Posterior vena cava (tissue), 2 donors: ENCODE measurements around the gene MITF. TPM values are rescaled to one million over a fixed set of nuclear protein-coding genes. Genes with fewer than 3 reads are reported as not detected.

Experiments
- DNase-seq: peaks from one replicate; pipeline ENCODE4 v3.0.0-alpha.2; 2020; ENCODE audit warnings: low spot score
- intact Hi-C, 2 donors: fragments of 100-400 bp; cut with DNase I; formaldehyde crosslinking; loops; one replicate each; pipeline versions ENCODE4 v1.14.1 to v1.14.2; 2022 to 2023
- total RNA-seq, 2 donors: library from RNA; stranded (reverse); fragmentation: NEBNext Ultra II Directional; extraction: Animal tissue kit (Norgen Biotek cat#: 25700); gene quantifications; one replicate each; pipeline ENCODE4 v1.2.1, GENCODE V29; 2021
- donor health status: DM: yes; HTN: yes; CAD: no.
- donor health status: DM: yes; HTN: yes; CAD: no.

MITF gene
- total RNA-seq, 2 donors from 2014 or later, result 25.9 to 61.4 TPM

DNA sequence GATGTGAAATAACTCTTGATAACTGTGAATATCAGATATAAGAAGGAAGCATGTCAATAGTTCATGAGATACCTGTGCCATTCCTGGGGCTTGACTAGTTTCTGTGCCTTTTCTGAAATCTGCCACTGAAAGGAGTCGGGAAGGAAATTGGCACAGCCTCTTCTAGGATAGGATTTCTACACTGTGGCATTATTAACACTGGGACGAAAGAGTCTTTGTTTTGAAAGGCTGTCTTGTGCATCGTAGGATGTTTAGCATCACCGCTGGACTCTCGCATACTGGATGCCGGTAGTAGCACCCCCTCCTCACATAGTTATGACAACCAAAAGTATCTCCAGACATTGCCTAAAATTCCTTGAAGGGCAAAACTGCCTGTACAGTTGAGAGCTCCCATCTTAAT lies 182.4 kb downstream of the MITF start:
- intact Hi-C loops, result no loop called here
- DNase-seq, result no peak

DNA sequence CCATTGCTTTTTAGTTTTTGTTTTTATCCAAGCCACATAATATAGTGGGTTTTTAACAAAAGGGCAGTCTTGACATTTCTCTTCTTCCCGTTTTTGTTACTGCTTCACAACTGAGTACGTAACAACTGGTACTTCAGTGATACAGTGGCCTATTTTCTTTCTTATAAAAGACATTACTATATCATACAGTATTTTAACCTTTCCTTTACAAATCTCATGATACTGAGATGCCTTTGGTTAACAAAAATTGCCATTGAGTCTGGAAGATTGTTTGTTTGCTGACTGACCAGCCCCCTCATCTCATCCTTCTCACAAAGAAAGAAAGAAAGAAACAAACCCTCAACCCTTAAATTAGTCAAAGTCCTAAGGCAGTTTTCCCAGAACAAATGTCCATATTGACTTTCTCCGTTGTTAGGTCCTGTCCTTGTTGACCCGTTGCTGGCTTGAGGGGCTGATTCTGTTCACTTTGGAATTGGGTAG lies 183.3 kb downstream of the MITF start:
- intact Hi-C loops, result no loop called here
- no peak for DNase-seq

DNA sequence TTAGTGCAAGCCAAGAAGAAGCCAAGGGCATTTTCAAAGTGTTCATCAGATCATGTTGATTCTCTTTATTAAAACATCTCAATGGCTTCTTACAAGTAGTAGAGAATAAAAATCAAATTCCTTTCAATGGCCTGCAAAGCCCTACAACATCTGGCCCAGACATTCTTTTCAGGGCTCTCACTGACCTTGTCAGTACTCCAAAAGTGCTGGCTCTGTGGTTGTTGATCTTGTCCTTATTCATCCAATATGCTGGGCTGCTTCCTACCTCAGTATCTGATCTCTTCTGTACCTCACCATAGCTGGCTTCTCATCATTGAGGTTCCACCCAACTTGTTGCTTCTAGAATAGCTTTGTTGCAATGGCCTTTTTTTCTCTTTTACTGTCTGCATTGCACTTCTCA lies 186.2 kb downstream of the MITF start:
- DNase-seq, result no peak
- intact Hi-C loops, result no loop called here

DNA sequence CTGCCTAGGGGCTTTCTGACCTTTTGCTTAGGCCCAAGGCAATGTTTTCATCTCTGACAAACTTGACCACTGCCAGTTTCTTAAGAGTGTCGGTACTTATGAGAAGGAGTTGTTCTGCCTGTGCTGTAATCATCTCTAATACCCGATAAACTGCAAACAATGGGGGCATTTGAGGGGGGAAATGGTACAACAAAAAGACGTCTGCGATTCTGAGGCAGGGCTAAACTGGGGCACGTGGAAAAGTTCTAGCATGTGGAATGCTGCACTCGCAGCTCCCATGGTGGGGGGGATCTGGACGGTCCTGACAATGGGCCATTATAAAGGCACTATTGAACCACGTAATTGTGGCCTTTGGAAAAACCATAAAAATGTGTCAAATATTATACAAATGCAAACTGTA lies 187.1 kb downstream of the MITF start:
- intact Hi-C loops, result no loop called here

DNA sequence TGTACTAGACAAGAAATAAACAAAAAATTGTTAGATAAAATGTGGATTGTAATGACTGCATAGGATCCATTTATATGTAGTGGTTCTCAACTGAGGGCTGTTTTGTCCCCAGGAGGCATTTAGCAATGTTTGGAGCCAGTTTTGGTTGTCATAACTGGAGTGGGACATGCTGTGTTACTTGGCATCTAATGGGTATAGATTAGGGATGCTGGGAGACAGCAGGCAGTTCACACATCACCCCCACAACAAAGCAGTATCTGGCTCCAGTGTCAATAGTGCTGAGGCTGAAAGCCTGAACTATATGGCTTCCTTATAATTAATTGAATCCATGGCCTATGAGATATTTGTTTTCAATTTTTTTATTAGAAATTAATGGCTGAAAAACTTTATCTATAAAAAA lies 188.3 kb downstream of the MITF start:
- intact Hi-C loops, result no loop called here
- DNase-seq, result no peak

More for the DNA sequence above, 187.1 kb downstream of the MITF start:
- DNase-seq, result no peak

DNA sequence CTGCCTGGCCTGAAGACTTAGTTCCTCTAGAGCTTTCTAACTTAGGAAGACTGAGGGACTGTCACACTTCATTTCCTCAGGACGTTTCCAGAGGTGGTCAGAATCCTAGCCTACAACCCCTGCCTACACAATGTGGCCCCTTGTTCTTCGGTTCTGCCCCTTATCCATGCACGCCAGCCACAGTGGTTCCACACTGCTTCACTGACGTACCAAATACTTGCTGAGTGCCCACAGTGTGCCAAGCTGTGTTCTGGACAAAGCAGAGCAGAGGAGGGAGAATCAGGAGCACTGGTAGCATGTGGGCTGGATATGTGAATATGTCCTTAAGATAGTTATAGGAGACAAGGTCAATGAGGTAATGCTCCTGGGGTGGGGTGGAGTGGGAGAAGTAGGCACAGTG lies 189.8 kb downstream of the MITF start:
- intact Hi-C loops, result no loop called here
- DNase-seq, result no peak

DNA sequence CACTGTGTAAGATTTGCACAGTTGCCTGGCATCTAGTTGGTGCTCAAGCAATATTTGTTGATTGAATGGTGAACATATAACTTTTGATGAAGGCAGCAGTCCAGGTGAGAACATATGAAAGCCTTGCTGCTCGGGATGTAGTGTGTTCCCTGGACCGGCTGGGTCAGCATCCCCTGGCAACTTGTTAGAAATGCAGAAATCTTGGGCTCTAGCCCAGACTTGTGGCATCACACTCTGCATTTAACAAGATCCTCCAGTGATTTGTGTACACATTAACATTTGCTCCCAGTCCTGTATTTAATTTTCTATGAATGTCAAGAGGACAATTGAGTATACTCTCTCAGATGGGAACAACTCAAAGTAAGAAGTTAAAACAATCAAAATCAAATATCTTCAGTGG lies 191.3 kb downstream of the MITF start:
- intact Hi-C loops, result no loop called here
- DNase-seq, result no peak

DNA sequence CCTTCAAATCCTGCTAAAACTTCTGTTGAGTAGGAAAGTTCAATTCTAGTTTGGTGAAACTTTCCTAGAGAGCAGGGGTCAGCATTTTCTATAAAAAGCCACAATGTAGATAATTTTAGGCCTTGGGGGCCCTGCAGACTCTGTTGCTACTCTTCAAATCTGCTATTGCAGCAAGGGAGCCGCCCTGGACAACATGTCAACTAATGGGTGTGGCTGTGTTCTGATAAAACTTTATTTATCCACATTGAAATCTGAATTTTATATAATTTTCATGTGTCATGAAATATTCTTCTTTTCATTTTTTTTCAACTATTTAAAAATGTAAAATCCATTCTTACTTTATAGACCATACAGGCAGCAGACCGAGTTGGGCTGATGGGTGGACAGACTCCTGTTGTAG lies 192.8 kb downstream of the MITF start:
- intact Hi-C loops, result no loop called here

DNA sequence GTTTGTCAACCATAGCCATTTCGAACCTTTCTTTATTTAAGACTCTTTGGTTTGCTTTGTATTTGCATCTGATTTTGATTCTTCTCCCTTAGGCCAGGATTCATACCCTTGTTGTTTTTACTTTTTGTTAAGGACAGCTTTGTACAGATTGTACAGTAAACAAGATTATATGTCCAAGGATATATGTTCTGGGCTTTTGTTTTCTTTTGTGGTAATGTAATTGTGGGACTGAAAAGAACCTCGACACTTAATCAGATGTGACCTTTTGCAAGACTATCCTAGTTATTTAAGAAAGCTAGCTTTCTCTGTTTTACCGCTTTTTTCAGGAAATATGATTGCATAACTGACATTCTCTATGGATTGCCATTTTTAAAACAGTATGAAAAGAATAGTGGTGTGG lies 193.2 kb downstream of the MITF start:
- no peak for DNase-seq
- intact Hi-C loops, result no loop called here

More for the DNA sequence above, 192.8 kb downstream of the MITF start:
- no peak for DNase-seq

DNA sequence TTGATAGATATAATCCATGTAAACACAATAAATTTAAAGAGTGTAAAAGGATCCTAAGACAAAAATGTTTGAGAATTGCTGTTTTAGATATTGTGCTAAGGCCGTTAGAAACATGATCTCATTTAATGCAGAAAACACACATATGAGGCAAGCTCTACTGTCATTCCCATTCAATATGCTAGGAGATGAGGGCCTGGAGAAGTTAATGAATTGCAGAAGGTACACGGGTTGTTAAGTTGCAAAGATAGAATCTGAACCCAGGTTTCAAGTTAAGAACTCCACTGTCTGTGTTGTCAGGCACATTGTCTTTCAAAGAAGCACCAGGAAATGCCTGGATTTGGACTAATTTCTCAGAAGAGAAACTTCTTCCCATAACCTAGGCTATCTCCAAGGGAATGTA lies 195.1 kb downstream of the MITF start:
- no peak for DNase-seq
- intact Hi-C loops, result no loop called here

DNA sequence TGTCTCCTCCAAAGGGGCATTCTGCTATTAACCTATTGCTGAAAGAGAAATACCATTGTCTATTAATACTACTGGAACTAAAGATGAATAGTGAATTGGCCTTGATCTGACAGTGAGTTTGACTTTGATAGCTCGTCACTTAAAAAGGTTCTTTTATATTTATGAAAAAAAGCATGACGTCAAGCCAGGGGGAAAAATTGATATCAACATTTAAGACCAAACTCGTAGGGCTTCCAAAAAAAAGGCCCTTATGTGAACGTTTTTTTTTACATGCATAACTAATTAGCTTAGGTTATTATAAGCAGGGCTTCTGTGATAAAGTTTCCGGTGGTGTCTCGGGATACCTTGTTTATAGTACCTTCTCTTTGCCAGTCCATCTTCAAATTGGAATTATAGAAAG lies 197.0 kb downstream of the MITF start:
- intact Hi-C loops, result no loop called here
- DNase-seq, result no peak

DNA sequence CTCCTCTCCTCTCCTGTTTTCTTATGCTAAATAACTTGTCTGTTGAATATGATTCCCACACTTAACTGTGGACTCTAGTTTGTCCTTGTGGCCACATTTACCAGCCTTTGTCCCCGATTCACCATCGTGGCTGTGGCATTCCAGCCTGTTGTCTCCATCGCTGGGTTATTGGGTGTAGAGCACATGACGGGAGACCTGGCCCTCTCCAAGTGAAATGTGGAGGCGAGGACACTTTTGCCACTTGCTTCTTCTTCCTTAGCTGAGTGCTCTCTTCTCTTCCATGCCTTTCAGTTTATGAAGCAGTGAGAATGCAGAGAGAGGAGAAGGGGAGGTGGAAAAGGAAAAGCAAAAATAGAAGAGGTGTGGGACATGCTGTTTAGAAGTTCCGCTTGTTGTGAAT lies 198.8 kb downstream of the MITF start:
- no peak for DNase-seq
- intact Hi-C loops, result no loop called here

DNA sequence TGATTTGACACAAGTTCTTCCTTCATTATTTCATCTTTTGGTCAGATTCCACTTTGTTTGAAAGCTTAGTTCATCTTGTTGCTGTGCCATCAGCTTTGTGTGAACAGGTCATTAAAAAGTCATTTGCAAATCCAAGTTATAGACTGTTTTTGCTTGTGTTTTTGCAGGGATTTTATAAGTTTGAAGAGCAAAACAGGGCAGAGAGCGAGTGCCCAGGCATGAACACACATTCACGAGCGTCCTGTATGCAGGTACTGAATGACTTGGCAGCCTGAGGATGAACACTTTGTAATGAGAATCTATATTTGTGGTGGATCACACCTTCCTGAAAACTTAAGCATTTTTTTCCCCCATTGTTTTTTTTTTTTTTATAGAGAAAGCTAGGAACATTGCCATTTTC lies 199.7 kb downstream of the MITF start:
- no peak for DNase-seq
- intact Hi-C loops, result no loop called here

DNA sequence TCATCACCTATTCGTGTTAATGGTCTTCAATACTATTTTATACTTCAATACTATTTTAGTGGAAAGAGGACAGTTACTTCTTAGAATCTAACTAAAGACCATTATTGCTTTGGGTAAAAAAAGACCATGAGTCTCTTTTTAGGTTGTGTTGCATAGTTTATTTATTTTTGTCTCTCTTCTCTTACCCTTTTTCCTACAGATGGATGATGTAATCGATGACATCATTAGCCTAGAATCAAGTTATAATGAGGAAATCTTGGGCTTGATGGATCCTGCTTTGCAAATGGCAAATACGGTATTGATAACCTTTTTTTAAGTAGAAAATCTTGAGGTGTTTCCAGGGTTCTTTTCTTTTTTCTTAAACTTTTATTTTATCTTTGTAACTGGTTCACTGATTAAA lies 201.8 kb downstream of the MITF start:
- intact Hi-C loops, result loop anchor here in 1 of 2 donors (10.0 kb wide), 1 partner anchor 256 kb away; no protein-coding TSS in a partner anchor
- no peak for DNase-seq

DNA sequence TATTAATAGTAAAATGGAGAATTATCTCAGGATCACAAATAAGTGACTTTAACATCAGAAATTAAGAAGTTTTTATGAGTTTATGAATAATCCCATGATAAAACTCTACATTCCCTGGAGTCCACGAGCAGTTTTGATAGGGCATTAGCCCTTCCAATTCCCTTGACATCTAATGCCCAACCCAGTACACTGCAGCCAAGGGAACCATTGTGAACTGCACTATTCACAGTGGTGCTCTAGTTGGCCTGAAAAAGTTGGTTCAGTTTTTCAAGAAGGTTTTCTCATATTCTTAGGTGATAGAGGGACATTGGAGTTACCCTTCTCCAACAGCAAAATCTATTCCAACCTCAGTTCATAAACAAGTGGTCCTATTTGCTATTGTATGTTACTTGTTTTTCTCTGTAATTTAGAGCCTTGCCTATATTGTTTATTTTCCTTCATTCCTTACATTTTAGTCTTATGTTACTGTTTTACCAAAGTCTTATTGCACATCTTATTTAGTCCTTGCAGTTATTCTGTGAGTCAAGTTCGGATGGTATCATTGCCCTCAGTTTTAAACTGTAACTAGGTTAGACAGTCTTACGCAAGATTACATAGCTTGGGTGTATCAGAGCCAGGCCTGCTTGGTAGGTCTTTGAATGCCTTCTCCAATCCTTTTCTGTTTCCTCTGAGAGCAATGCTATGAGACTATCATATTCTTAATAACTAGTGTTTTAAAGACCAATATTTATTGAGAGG lies 202.3 kb downstream of the MITF start:
- intact Hi-C loops, result loop anchor here in 1 of 2 donors (10.0 kb wide), 1 partner anchor 257 kb away; no protein-coding TSS in a partner anchor
- no peak for DNase-seq

DNA sequence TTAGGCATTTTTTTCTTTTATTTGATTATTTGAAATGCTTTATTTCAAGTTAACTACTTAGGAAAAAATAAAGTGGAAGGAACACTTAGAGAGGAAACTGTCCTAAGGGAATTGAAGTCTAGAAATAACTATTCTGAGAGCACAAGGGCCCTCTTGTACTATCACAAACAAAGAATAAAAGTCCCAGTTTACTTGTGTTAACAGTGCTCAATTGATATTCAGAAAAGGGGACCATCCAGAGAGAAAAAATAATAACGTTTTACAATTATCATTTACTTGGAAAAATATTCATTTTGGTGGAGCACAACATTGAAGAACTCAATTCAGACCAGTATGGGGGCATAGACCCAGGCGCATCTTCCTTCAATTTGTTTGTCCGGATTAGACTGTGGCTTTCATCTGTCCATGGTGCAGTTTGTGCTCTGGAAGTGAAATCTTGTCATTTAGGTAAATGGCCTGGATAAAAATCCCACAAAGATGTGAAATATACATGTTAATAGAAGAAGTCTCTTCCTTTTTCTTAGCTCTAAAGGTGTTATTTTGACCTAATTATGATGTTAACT lies 205.7 kb downstream of the MITF start:
- no peak for DNase-seq
- intact Hi-C loops, result loop anchor here (5.0 to 10.0 kb wide), 2 partner anchors 258 to 260 kb away; no protein-coding TSS in a partner anchor

DNA sequence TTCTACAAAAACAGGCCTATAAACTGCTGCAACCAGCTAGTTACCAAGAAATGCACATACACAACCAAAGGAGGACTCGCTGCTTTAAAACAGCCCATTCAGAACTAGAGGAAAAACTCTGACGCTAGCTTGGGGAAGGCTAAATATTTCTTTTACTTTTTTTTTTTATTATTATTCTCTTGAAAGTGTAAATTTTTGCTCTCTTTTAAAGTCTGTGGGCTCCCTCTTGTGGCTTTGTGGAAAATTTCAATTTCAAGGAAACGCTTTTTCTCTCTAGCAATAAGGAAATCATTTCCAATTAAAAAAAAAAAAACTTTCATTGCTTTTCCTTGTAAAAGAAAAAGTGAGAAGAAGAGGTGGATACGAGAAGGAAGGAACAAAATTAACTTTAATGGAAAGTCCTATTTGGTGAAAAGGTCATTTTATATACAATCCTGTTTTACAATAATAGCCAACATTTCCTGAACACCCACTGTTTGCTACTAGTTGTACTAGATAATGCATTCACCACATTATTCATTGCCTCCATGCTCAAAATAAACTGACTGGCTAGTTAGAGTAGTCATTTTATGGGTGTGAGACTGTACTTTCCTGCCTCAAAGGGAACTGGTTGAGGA lies 209.1 kb downstream of the MITF start:
- DNase-seq, result no peak
- intact Hi-C loops, result loop anchor here (5.0 to 10.0 kb wide), 2 partner anchors 261 to 264 kb away; no protein-coding TSS in a partner anchor

DNA sequence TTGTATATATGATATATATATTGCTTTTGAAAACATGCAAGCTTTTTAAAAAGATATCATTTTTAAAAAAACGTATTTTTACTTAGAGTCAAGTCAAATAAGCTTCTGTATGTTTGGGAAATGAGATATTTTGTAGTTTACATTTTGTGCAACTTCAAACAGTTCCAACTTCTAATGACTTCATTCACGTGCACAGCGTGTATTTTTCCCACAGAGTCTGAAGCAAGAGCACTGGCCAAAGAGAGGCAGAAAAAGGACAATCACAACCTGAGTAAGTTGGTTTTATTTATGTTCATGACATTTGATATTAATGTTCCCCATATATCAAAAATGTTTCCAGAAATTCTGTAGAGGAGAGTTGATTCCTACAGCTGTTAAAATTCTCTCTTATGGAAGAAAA lies 212.4 kb downstream of the MITF start:
- intact Hi-C loops, result no loop called here
- no peak for DNase-seq

DNA sequence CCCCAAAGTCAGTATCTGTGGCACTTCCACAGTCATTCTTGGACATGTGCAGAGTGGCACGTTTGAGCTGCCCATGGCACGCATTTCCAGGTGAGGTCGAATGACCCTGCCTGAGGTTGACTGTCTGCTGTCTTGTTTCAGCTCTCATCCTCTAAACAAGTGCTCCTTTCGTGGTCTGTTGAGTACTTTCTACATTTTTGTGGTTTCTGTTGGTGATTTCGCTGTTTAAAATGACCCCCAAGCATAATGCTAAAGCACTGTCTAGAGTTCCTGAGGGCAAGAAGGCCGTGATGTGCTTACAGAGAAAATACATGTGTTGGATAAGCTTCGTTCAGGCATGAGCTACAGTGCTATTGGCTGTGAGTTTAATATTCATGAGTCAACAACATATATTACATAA lies 220.3 kb downstream of the MITF start:
- no peak for DNase-seq
- intact Hi-C loops, result no loop called here

DNA sequence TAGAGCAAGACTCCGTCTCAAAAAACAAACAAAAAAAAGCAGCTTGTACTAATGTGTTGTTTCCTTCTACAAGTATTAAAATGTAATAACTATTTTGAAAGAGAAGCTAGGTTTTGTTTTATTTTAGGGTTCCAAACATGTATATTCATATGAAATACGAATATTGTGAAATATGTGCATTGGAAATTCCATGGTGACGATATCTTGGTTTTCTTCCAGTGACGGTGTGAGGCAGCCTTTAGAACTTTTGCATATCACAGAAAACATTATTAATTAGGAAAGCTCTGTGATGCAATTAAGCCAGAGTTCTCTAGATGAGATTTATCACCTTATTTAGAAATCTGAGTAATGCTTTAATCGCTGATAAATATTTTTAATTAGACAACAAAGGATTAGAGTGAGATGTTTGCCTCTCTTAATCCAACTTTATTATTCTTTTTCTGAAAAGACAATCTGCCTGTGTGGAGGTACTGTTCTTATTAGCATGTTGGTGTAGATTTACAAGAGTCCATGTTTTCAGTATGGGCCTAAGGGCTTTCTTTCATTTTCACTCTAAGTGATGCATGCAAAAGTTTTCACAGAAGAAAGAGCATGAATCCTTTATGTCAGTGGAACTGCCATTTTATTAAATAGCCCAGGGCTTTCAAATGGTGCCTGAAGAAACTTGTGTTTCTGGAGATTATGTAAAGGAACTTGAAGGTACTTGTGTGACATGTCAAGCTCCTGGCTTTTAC lies 222.6 kb downstream of the MITF start:
- intact Hi-C loops, result no loop called here
- no peak for DNase-seq
